Neutrophil (primary cell): ENCODE data around the gene DOLK.

Experiments
- H3K27ac ChIP-seq: fragments of 200-600 bp; sonication (generic); 2 replicates; pipeline ENCODE4 v1.5.1; 2016; ENCODE audit warnings: mild to moderate bottlenecking, moderate library complexity
- H3K27me3 ChIP-seq: fragments of 200-600 bp; sonication (generic); 2 replicates; pipeline ENCODE4 v1.6.0; 2016; ENCODE audit warnings: mild to moderate bottlenecking
- H3K36me3 ChIP-seq: fragments of 200-600 bp; sonication (generic); 2 replicates; pipeline ENCODE4 v1.5.1; 2017
- H3K4me1 ChIP-seq, 2 experiments: fragments of 200-600 bp in 1 of 2; sonication (generic) in 1 of 2; 1 replicate in 1 of 2; 2 replicates in 1 of 2; pipeline versions ENCODE4 v1.5.1 to v1.6.1; 2013 to 2016; ENCODE audit warnings: low read depth in 1 of 2, low read length in 1 of 2, mild to moderate bottlenecking in 1 of 2, moderate library complexity in 1 of 2; ENCODE audit not compliant: control insufficient read depth in 1 of 2, insufficient read depth in 1 of 2
- H3K4me3 ChIP-seq, 2 experiments: fragments of 200-600 bp in 1 of 2; sonication (generic) in 1 of 2; 1 replicate in 1 of 2; 2 replicates in 1 of 2; pipeline ENCODE4 v1.5.1; 2013 to 2016; ENCODE audit warnings: low read depth in 1 of 2, low read length in 1 of 2, mild to moderate bottlenecking in 1 of 2, moderate library complexity in 1 of 2
- H3K9me3 ChIP-seq: fragments of 200-600 bp; sonication (generic); 2 replicates; pipeline ENCODE4 v1.5.1; 2016
- CTCF ChIP-seq: fragments of 200-600 bp; sonication (generic); IDR thresholded peaks from 2 replicates; pipeline ENCODE4 v1.5.1; 2016; ENCODE audit warnings: antibody characterized with exemption

DOLK gene

GRCh38 chr9:128940271-128940921, 7.0 kb downstream of the DOLK start:
- no peaks in the 10 kb centered on the region for H3K4me1 ChIP-seq
- no peaks in the 10 kb centered on the region for H3K27me3 ChIP-seq
- H3K9me3 ChIP-seq: no peaks in the 10 kb centered on the region
- no peak overlapping the region for H3K4me3 ChIP-seq
- no peaks in the 10 kb centered on the region for H3K36me3 ChIP-seq
- TF ChIP-seq CTCF: no peak
- no peak overlapping the region for H3K27ac ChIP-seq

- no peak for TF ChIP-seq CTCF
- H3K27ac ChIP-seq: no peak overlapping the region
- H3K9me3 ChIP-seq: no peaks in the 10 kb centered on the region
- no peak overlapping the region for H3K4me3 ChIP-seq
- no peaks in the 10 kb centered on the region for H3K27me3 ChIP-seq
- no peaks in the 10 kb centered on the region for H3K36me3 ChIP-seq
- H3K4me1 ChIP-seq: no peaks in the 10 kb centered on the region
These were observed 9.9 kb downstream of the DOLK start for GRCh38 chr9:128937310-128938165.

GRCh38 chr9:128936171-128936865, 11.1 kb downstream of the DOLK start:
- TF ChIP-seq CTCF: no peak
- no peaks in the 10 kb centered on the region for H3K27me3 ChIP-seq

GRCh38 chr9:128933731-128934130, 13.7 kb downstream of the DOLK start:
- Histone ChIP-seq H3K9me3 (no peaks in the 10 kb centered on the region), H3K27ac (no peak overlapping the region), H3K27me3 (no peaks in the 10 kb centered on the region), H3K4me3 (no peak overlapping the region), H3K4me1 (no peaks in the 10 kb centered on the region), H3K36me3 (no peaks in the 10 kb centered on the region)
- TF ChIP-seq CTCF: no peak

More at GRCh38 chr9:128936171-128936865, 11.1 kb downstream of the DOLK start:
- Histone ChIP-seq H3K9me3 (no peaks in the 10 kb centered on the region), H3K4me3 (no peak overlapping the region), H3K36me3 (no peaks in the 10 kb centered on the region), H3K27ac (no peak overlapping the region), H3K4me1 (no peaks in the 10 kb centered on the region)

GRCh38 chr9:128929560-128929959, 17.8 kb downstream of the DOLK start:
- H3K27ac ChIP-seq: no peak overlapping the region
- TF ChIP-seq CTCF: no peak
- no peaks in the 10 kb centered on the region for H3K27me3 ChIP-seq
- H3K4me3 ChIP-seq: no peak overlapping the region
- H3K4me1 ChIP-seq: no peaks in the 10 kb centered on the region
- no peaks in the 10 kb centered on the region for H3K9me3 ChIP-seq
- H3K36me3 ChIP-seq: no peaks in the 10 kb centered on the region
